Keratinocyte (primary cell): ENCODE data around the gene FAHD1.

Experiments
- EZH2 ChIP-seq: IDR thresholded peaks from one replicate; pipeline ENCODE4 v1.6.1; 2012; ENCODE audit warnings: inconsistent platforms, mild to moderate bottlenecking, low read length, moderate library complexity
- TF ChIP-seq, protein P1 (sequence below), 3 experiments: IDR thresholded peaks in 1 of 3; conservative IDR thresholded peaks in 1 of 3; optimal IDR thresholded peaks in 1 of 3; 2 replicates in 2 of 3; 3 replicates in 1 of 3; pipeline versions ENCODE3 to v1.5.1; 2011; ENCODE audit warnings: low read length in 3 of 3, mild to moderate bottlenecking in 3 of 3, moderate library complexity in 2 of 3, control low read depth in 1 of 3, inconsistent platforms in 1 of 3; ENCODE audit not compliant: insufficient read depth in 2 of 3; ENCODE audit errors: extremely low read depth in 1 of 3

DNA sequence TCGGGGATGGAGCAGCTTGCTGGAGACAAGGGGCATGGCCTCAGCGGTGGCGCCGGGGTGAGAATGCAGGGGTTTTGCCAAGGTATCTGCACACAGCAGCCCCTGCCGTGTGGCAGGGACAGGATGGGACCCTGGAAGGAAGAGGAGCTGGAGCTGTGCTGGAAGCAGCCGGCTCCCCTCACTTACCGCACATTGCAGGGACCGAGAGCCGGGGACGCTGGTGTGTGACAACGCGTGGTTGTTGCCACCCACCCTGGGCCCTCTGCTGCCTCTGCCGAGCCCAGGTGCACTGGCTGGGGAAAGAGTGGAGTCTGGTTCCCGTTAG, 41.2 kb upstream of the FAHD1 start:
- TF ChIP-seq, protein P1, sequence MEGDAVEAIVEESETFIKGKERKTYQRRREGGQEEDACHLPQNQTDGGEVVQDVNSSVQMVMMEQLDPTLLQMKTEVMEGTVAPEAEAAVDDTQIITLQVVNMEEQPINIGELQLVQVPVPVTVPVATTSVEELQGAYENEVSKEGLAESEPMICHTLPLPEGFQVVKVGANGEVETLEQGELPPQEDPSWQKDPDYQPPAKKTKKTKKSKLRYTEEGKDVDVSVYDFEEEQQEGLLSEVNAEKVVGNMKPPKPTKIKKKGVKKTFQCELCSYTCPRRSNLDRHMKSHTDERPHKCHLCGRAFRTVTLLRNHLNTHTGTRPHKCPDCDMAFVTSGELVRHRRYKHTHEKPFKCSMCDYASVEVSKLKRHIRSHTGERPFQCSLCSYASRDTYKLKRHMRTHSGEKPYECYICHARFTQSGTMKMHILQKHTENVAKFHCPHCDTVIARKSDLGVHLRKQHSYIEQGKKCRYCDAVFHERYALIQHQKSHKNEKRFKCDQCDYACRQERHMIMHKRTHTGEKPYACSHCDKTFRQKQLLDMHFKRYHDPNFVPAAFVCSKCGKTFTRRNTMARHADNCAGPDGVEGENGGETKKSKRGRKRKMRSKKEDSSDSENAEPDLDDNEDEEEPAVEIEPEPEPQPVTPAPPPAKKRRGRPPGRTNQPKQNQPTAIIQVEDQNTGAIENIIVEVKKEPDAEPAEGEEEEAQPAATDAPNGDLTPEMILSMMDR (optimal IDR thresholded peaks at IDR 0.05 in 1 of 3, IDR thresholded peaks at IDR 0.05 in 1 of 3, conservative IDR thresholded peaks at IDR 0.05 in 1 of 3; ENCODE audit: extremely low read depth in 1 of 3, insufficient read depth in 2 of 3, low read length in 3 of 3), result no peak
- no peak for TF ChIP-seq EZH2
